Measurements from ENCODE around the gene CRACR2B.

Gene CRACR2B

DNA sequence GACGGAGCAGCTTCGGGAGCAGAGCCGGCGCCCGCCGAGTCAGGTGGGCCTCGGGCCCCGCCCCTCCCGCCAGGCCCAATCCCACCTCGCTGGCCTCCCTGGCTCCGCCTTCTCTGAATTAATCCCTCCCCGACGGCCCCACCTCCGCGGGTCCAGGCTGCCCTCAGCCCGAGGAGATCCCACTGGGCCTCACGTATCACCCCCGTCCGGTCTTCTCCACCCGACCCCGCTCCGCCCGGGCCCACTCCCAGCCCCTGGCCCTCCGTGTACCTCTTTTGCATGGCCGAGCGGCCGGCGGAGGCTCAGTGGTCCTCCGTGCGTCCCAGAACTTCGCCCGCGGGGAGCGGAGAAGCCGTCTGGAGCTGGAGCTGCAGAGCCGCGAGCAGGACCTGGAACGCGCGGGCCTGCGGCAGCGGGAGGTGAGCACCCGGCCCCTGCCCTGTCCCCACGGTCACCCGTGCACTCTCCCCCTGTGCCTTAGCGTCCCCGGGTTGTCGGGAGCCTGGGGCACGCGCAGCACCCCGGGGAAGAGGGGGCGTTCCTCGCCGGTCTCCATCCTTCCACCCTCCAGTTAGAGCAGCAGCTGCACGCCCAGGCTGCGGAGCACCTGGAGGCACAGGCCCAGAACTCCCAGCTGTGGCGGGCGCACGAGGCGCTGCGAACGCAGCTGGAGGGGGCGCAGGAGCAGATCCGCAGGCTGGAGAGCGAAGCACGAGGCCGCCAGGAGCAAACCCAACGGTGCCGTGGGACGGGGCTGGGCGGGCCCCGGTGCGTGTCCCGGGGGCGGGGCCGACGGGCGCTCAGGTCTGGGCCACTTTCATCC is 2.8 kb downstream of the CRACR2B start:
- H3K9me3 Mint-ChIP-seq = no peaks in the 10 kb centered on the region
- H3K4me1 Mint-ChIP-seq = peaks cover 49% of the 10 kb centered on the region
- peak; percentile 90 for DNase-seq
- H3K27me3 Mint-ChIP-seq (ENCODE audit: low read depth, poor library complexity) = peaks cover 65% of the 10 kb centered on the region
- H3K4me3 Mint-ChIP-seq = peak overlapping the region; percentile 61
- H3K36me3 Mint-ChIP-seq (ENCODE audit: low read depth) = peaks cover under 1% of the 10 kb centered on the region
- TF ChIP-seq, protein P1, sequence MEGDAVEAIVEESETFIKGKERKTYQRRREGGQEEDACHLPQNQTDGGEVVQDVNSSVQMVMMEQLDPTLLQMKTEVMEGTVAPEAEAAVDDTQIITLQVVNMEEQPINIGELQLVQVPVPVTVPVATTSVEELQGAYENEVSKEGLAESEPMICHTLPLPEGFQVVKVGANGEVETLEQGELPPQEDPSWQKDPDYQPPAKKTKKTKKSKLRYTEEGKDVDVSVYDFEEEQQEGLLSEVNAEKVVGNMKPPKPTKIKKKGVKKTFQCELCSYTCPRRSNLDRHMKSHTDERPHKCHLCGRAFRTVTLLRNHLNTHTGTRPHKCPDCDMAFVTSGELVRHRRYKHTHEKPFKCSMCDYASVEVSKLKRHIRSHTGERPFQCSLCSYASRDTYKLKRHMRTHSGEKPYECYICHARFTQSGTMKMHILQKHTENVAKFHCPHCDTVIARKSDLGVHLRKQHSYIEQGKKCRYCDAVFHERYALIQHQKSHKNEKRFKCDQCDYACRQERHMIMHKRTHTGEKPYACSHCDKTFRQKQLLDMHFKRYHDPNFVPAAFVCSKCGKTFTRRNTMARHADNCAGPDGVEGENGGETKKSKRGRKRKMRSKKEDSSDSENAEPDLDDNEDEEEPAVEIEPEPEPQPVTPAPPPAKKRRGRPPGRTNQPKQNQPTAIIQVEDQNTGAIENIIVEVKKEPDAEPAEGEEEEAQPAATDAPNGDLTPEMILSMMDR (IDR thresholded peaks at IDR 0.05) = no peak
- no peak overlapping the region for H3K27ac Mint-ChIP-seq

DNA sequence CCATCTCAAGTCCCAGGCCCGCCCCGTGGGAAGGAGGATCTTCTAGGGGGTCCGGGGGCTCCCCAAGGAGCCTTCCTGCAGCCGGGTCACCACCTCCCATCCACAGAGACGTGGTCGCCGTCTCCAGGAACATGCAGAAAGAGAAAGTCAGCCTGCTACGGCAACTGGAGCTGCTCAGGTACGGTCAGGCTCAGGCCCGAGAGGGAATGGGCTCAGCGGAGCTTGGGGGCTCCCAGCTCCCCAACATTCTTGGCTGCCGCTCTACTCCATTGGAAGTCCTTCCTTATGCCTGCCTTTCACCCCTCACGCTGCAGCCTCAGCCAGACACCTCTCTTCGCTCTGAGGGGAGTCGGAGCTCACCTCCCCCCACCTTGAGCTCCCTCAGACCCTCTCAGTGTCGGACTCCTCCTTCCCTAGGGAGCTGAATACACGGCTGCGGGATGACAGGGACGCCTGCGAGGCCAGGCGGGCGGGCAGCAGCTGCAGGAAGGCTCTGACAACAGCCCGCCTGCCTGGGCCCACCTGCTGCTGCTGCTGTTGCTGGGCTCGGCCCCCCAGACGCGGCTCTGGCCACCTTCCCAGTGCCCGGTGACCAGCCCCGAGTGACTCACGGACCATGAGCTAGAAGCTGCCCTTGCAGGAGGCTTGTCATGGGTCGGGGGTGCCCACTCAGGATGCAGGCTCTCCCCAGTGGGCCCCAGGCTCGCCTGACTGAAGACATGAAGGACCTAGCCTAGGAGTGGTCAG is 3.6 kb downstream of the CRACR2B start:
- Mint-ChIP-seq H3K27ac (no peak overlapping the region), H3K4me1 (peaks cover 49% of the 10 kb centered on the region), H3K27me3 (ENCODE audit: low read depth, poor library complexity) (peaks cover 58% of the 10 kb centered on the region), H3K4me3 (peak overlapping the region; percentile 78), H3K36me3 (ENCODE audit: low read depth) (no peaks in the 10 kb centered on the region), H3K9me3 (no peaks in the 10 kb centered on the region)
- DNase-seq = no peak
- TF ChIP-seq, protein P1 (IDR thresholded peaks at IDR 0.05) = no peak

DNA sequence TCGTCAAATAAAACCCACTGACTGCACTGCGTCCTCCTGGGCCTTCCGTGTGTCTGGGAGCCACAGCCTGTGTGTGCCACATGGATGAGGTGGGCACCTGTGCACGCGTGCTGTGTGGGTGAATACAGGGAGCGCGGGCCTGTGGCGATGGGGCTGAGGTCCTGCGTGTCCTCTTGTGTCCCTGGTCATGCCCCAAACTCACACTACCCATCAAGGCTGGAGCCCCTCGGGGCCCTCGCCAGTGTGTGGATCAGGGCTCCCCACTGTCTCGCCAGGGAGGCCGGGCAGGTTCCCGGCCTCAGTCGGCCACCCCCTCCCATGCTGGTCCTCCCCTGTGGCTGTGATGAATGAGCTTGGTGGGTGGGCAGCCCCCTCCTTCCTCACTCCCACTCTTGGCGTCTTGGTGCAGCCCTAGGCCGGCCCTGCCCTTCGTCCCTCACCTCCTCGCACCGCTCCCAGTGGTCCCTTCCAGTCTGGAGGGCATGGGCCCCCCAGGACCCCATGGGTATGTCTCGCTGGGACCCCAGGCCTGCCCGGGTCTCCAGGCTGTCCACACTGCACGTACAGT is 4.3 kb downstream of the CRACR2B start:
- TF ChIP-seq, protein P1 (IDR thresholded peaks at IDR 0.05) = no peak
- peak overlapping the region; percentile 78 for H3K4me3 Mint-ChIP-seq
- no peak for DNase-seq
- H3K27me3 Mint-ChIP-seq (ENCODE audit: low read depth, poor library complexity) = peaks cover 52% of the 10 kb centered on the region
- H3K27ac Mint-ChIP-seq = no peak overlapping the region
- H3K36me3 Mint-ChIP-seq (ENCODE audit: low read depth) = no peaks in the 10 kb centered on the region
- H3K4me1 Mint-ChIP-seq = peaks cover 49% of the 10 kb centered on the region
- no peaks in the 10 kb centered on the region for H3K9me3 Mint-ChIP-seq

DNA sequence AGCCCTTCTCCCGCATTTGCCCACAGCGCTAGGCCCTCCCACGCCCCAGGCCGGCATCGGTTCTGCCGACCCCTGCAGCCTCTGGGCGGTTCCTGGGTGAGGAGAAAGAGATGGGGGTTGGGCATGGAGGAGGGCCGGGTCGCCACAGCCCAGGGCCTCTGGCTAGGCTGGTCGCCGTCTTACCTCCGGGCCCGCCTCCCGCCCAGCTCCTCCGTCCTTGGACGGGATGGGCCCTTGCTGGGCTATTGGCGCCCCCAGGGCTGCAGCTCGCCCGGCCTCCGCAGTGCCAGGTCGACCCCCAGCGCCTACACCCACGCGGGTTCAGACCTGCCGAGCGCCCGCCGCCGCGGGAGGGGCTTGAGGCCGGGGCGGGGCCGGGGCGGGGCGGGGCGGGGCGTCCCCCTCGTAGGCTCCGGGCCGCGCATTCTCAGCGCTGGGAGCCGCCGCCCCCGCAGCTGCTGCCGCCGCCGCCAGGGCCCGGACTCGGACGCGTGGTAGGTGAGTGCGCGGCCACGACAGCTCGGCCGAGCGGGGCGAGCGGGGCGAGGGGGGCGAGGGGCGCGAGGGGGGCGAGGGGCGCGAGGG is 4.9 kb downstream of the CRACR2B start, which contains the start of gene CD151:
TSS of gene CD151 (plus strand) at position 424 of the 585 bp plus-strand sequence. CDS start 3,118 bp downstream, outside the sequence.
- Mint-ChIP-seq H3K4me3 (peak within 1 kb of the TSS; percentile 79), H3K4me1 (peaks cover 46% of the 10 kb centered on the region), H3K27me3 (ENCODE audit: low read depth, poor library complexity) (peaks cover 49% of the 10 kb centered on the region), H3K36me3 (ENCODE audit: low read depth) (no peaks in the 10 kb centered on the region), H3K27ac (no peak within 1 kb of the TSS), H3K9me3 (no peaks in the 10 kb centered on the region)
- DNase-seq = peak; percentile 72
- TF ChIP-seq, protein P1 (IDR thresholded peaks at IDR 0.05) = no peak

DNA sequence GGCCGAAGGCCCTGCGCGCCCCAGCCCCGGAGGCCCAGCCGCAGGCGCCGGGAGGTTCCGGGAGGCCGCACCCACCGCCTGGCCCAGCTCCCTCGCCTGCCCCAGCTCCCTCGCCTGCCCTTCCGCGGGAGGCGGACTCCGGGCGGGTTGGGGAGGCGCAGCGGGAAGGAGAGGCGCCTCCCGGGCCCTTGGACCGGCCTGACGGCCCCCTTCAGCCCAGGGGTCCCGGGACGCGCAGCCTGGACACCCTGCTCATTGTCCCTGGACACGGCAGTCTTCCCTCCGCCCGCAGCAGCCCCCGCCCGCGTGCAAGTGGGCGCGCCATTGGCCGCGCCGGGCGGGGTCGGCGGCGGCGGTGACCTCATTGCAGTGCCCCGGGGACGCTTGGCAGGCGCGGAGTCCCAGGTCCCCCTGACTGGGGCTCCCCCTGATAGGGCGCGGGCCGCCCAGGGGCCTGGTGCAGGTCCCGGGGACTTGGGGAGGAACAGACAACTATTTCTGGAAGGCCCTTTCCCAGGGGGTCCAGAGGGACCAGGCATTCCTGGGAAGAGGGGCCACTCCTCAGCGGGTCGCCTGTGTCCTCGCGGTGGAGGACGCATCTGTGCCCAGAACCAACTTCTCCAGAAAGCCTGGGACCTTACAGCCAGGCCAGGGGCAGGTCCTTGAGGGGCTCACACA is 5.5 kb downstream of the CRACR2B start:
- Mint-ChIP-seq H3K27me3 (ENCODE audit: low read depth, poor library complexity) (peaks cover 42% of the 10 kb centered on the region), H3K4me1 (peaks cover 40% of the 10 kb centered on the region), H3K36me3 (ENCODE audit: low read depth) (no peaks in the 10 kb centered on the region), H3K4me3 (peak overlapping the region; percentile 79), H3K27ac (no peak overlapping the region), H3K9me3 (no peaks in the 10 kb centered on the region)
- TF ChIP-seq, protein P1 (IDR thresholded peaks at IDR 0.05) = no peak
- peak; percentile 69 for DNase-seq
